Stimulated activated naive CD8-positive, alpha-beta T cell treated with anti-CD3 and anti-CD28 coated beads, Interleukin-15, Interleukin-2, amounts not matched to agents 100 ng/mL and 50 ng/mL, for 24 hours (primary cell): Measurements from ENCODE around the gene ZNF318.
"Not testable (repeated sequence)": the region's sequence is repeated elsewhere in the genome, so short reads cannot be mapped to it uniquely, and the experiment has no call there.

Experiments used
- H3K27ac Mint-ChIP-seq: one replicate; pipeline ENCODE4 v1.8.0; 2021; ENCODE audit warnings: mild to moderate bottlenecking, mixed read lengths
- H3K27me3 Mint-ChIP-seq: one replicate; pipeline ENCODE4 v1.8.0; 2021; ENCODE audit warnings: mixed read lengths
- H3K36me3 Mint-ChIP-seq: one replicate; pipeline ENCODE4 v1.8.0; 2021; ENCODE audit warnings: low read depth, mixed read lengths
- H3K4me1 Mint-ChIP-seq: one replicate; pipeline ENCODE4 v1.8.0; 2021; ENCODE audit warnings: low read depth, mixed read lengths
- H3K4me3 Mint-ChIP-seq: one replicate; pipeline ENCODE4 v1.8.0; 2021; ENCODE audit warnings: mild to moderate bottlenecking, mixed read lengths
- H3K9me3 Mint-ChIP-seq: one replicate; pipeline ENCODE4 v1.8.0; 2021; ENCODE audit warnings: mixed read lengths

Gene ZNF318

DNA sequence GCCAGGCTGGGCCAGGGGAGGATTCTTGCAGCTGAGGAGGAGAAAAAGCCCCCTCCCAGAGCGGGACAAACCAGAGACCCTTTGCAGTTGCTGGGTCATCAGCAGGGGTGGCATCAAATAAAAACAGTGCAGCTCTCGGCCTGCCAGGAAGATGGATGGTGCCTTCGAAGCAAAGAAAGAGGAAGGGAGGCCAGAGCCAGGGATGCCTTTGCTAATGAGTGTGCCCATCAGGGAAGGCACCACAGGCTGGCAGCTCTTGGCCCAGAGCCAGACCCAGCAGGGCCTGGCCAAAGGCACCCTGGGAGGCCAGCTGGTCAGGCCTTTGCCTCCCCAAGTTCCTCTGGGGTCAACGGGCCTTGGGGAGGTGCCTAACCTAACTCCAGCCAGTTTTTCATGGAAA, 26.3 kb upstream of the ZNF318 start:
- H3K9me3 Mint-ChIP-seq = no peaks in the 10 kb centered on the region
- H3K4me1 Mint-ChIP-seq = peaks cover 31% of the 10 kb centered on the region
- H3K27ac Mint-ChIP-seq = no peak overlapping the region
- H3K27me3 Mint-ChIP-seq = peaks cover 19% of the 10 kb centered on the region
- no peak overlapping the region for H3K4me3 Mint-ChIP-seq
- H3K36me3 Mint-ChIP-seq = no peaks in the 10 kb centered on the region

GRCh38 chr6:43394982-43395381, 25.5 kb upstream of the ZNF318 start:
- Mint-ChIP-seq H3K27me3 (peaks cover 25% of the 10 kb centered on the region), H3K27ac (no peak overlapping the region), H3K36me3 (no peaks in the 10 kb centered on the region), H3K9me3 (no peaks in the 10 kb centered on the region), H3K4me1 (peaks cover 38% of the 10 kb centered on the region), H3K4me3 (no peak overlapping the region)

DNA sequence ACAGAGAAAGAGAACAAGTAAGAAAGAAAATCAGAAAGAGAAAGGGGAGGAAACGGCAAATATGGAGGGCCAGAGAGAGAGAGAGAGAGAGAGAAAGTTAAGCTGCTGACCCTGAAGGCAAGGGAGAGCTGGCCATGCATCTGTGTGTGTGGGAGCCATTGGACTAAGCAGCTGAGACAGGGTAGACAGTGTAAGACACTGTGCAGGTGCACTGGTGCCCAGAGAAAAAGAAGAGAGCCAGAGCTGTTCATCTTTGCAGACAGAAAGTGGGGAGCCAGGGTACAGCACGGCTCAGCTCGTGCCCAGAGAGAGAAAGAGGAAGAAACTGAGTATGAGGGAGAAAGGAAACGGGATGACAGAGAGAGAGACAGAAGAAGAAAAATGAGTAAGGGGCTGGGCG, 24.2 kb upstream of the ZNF318 start:
- Mint-ChIP-seq H3K9me3 (no peaks in the 10 kb centered on the region), H3K27ac (no peak overlapping the region), H3K27me3 (peaks cover 32% of the 10 kb centered on the region), H3K4me1 (peaks cover 41% of the 10 kb centered on the region), H3K4me3 (peak overlapping the region; percentile 49), H3K36me3 (no peaks in the 10 kb centered on the region)

- Mint-ChIP-seq H3K4me1 (peaks cover 42% of the 10 kb centered on the region), H3K27me3 (peaks cover 32% of the 10 kb centered on the region), H3K4me3 (peak overlapping the region; percentile 49)
- H3K9me3 Mint-ChIP-seq, H3K27ac Mint-ChIP-seq, H3K36me3 Mint-ChIP-seq: not testable (repeated sequence)
These were observed 23.7 kb upstream of the ZNF318 start for GRCh38 chr6:43393133-43393532.

DNA sequence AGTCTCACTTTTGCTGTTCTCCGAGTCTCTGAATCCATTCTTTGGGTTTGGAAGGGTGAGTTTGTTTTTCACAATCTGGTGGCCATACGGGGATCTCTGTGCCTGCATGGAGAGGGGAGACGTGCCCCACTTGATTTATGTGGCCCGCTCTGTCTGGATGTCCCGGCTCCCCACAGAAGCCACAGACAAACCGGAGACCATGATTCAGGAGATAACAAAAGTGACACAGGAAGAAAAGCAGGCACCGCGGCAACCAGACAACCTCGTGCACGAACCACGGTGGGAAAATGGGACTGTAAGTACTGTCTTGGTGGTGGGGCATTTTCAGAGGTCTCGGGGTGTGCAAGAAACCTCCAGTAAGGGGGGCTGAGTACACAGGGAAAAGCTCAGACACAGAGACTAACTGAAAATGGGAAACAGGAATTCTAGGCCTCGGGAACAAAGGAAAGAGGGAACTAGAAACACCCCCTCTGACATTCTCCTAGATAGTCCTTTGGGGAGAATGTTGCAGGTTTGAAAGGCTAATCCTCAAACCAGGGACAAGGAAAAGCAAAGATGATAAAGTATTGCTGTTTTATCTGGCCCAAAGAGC, 22.1 kb upstream of the ZNF318 start:
- H3K9me3 Mint-ChIP-seq = no peaks in the 10 kb centered on the region
- H3K4me1 Mint-ChIP-seq = peaks cover 43% of the 10 kb centered on the region
- H3K27ac Mint-ChIP-seq = peak overlapping the region; percentile 74
- peaks cover 32% of the 10 kb centered on the region for H3K27me3 Mint-ChIP-seq
- peak overlapping the region; percentile 64 for H3K4me3 Mint-ChIP-seq
- H3K36me3 Mint-ChIP-seq = no peaks in the 10 kb centered on the region

DNA sequence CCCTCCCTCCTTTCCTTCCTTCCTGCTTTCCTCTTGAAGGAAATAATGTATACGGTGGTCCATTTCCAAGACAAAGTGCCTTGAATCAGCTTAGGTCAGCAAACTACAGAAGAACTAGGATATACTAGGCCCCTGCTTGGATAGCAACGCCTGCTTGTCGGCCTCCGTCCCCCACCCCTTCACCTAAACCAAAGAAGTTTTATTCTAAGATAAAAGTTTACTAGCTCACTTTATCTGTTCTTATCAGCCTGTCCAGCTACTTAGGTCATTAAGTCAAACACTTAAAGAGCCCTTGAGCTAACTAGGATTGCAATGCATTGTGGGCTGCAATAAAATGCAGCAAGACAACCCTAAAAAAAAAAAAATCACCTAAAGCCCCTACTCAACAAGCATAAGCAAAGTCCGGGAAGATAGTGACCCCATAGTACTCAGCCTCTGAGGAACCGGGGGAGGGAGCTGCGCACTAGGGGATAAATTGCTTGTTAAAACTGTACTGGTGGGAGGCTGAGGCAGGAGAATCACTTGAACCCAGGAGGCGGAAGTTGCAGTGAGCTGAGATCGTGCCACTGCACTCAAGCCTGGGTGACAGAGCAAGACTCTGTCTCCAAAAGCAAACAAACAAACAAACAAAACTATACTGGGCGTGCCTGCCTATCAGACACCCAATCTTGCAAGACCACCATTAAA, 21.4 kb upstream of the ZNF318 start:
- H3K4me1 Mint-ChIP-seq = peaks cover 47% of the 10 kb centered on the region
- peaks cover 32% of the 10 kb centered on the region for H3K27me3 Mint-ChIP-seq
- not testable (repeated sequence) for H3K27ac Mint-ChIP-seq, H3K36me3 Mint-ChIP-seq, H3K9me3 Mint-ChIP-seq
- H3K4me3 Mint-ChIP-seq = peak overlapping the region; percentile 64

DNA sequence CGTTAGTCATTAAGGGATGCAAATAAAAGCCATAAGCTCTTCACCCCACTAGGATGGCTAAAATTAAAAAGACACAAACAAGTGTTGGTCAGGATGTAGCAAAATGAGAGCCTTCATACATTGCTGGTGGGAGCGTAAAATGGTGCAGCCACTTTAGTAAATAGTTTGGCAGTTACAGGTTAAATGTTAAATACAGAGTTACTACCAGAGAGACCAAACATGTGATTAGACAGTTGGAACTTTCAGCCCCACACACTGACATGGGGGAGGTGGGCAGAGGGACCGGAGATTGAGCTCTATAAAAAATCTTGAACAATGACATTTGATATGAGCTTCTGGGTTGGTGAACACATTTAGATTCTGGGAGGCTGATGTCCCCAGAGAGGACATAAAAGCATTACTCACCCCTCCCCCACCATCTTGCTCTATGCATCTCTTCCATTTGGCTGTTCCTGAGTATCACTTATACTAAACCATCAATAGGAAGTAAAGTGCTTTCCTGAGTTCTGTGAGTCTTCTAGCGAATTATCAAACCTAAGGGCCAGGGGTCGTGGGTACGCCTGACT, 20.4 kb upstream of the ZNF318 start:
- Mint-ChIP-seq H3K27me3 (peaks cover 32% of the 10 kb centered on the region), H3K36me3 (no peaks in the 10 kb centered on the region), H3K27ac (no peak overlapping the region), H3K4me1 (peaks cover 55% of the 10 kb centered on the region), H3K4me3 (no peak overlapping the region), H3K9me3 (no peaks in the 10 kb centered on the region)

- Mint-ChIP-seq H3K9me3 (no peaks in the 10 kb centered on the region), H3K4me3 (no peak overlapping the region), H3K27ac (no peak overlapping the region), H3K4me1 (peaks cover 66% of the 10 kb centered on the region), H3K36me3 (no peaks in the 10 kb centered on the region), H3K27me3 (peaks cover 16% of the 10 kb centered on the region)
These were observed 17.0 kb upstream of the ZNF318 start for GRCh38 chr6:43386492-43386891.

DNA sequence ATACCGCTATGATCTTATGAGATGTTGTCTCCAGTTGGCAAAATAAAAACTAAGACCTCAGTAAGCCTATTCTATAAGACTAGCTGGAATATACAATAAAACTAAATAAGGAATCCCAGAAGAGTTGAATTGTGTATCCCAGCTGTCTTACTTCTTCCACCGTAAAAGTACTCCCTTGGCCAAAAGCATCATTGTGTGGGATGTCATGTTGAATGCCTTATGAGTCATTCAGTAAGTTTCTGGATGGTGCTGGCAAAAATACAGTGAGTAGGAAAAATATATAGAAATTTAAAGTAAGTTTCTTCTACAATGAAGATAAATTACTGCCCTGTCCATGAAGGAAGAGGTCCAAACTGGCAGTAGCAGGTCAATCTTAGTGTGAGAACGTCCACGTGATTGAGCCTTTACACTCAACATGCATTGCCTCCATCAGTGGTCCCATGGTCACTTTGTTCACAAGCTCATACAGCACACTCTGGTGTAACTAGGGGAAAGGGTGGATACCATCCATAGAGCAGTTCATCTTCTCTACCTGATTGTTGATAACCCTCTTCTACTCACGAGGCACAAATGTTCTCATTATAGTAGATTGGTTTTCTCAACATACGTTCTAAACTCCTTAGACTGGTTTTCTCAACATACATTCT, 13.7 kb upstream of the ZNF318 start:
- no peaks in the 10 kb centered on the region for H3K36me3 Mint-ChIP-seq
- H3K27me3 Mint-ChIP-seq = no peaks in the 10 kb centered on the region
- H3K27ac Mint-ChIP-seq = peak overlapping the region; percentile 89
- no peaks in the 10 kb centered on the region for H3K9me3 Mint-ChIP-seq
- H3K4me1 Mint-ChIP-seq = peaks cover 58% of the 10 kb centered on the region
- H3K4me3 Mint-ChIP-seq = peak overlapping the region; percentile 64

GRCh38 chr6:43380858-43381257, 11.4 kb upstream of the ZNF318 start:
- not testable (repeated sequence) for H3K27ac Mint-ChIP-seq, H3K27me3 Mint-ChIP-seq, H3K9me3 Mint-ChIP-seq, H3K4me3 Mint-ChIP-seq, H3K36me3 Mint-ChIP-seq
- peaks cover 67% of the 10 kb centered on the region for H3K4me1 Mint-ChIP-seq

- H3K4me1 Mint-ChIP-seq = peaks cover 53% of the 10 kb centered on the region
- H3K9me3 Mint-ChIP-seq = no peaks in the 10 kb centered on the region
These were observed 9.2 kb upstream of the ZNF318 start for GRCh38 chr6:43378631-43379030.

DNA sequence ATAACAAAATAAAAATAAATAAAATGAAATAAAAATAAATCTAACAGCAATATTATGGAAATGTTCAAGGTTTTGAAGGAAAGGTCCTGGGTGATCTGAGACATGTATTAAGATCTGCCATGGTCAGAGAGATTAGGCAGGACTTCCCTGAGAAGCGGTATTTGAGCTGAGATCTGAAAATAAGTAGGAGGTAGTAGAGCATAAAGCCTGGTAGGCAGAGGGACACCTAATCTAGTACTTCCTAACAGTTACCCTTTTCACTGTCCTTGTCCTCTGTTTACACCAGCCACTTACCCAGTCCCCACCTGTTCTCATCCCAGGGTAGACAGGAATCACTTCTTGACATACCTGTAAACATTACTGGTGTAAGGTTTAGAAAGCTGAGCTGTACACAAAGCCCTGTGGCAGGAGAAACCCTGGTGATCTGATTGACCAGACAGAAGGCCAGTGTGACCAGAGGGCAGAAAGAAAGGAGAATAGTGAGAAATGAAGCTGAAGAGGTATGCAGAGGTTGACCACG, 8.3 kb upstream of the ZNF318 start:
- Mint-ChIP-seq H3K4me1 (peaks cover 44% of the 10 kb centered on the region), H3K27me3 (no peaks in the 10 kb centered on the region), H3K27ac (no peak overlapping the region), H3K9me3 (no peaks in the 10 kb centered on the region), H3K36me3 (no peaks in the 10 kb centered on the region), H3K4me3 (no peak overlapping the region)

More at GRCh38 chr6:43378631-43379030, 9.2 kb upstream of the ZNF318 start:
- no peaks in the 10 kb centered on the region for H3K27me3 Mint-ChIP-seq
- no peak overlapping the region for H3K4me3 Mint-ChIP-seq
- no peak overlapping the region for H3K27ac Mint-ChIP-seq
- no peaks in the 10 kb centered on the region for H3K36me3 Mint-ChIP-seq

GRCh38 chr6:43376551-43376981, 7.1 kb upstream of the ZNF318 start:
- Mint-ChIP-seq H3K36me3 (no peaks in the 10 kb centered on the region), H3K4me3 (no peak overlapping the region), H3K9me3 (no peaks in the 10 kb centered on the region), H3K27me3 (no peaks in the 10 kb centered on the region), H3K27ac (peak overlapping the region; percentile 76), H3K4me1 (peaks cover 37% of the 10 kb centered on the region)

GRCh38 chr6:43375693-43376092, 6.2 kb upstream of the ZNF318 start:
- H3K27ac Mint-ChIP-seq = no peak overlapping the region
- H3K4me3 Mint-ChIP-seq = no peak overlapping the region
- no peaks in the 10 kb centered on the region for H3K36me3 Mint-ChIP-seq
- H3K27me3 Mint-ChIP-seq = no peaks in the 10 kb centered on the region
- no peaks in the 10 kb centered on the region for H3K9me3 Mint-ChIP-seq
- peaks cover 34% of the 10 kb centered on the region for H3K4me1 Mint-ChIP-seq

DNA sequence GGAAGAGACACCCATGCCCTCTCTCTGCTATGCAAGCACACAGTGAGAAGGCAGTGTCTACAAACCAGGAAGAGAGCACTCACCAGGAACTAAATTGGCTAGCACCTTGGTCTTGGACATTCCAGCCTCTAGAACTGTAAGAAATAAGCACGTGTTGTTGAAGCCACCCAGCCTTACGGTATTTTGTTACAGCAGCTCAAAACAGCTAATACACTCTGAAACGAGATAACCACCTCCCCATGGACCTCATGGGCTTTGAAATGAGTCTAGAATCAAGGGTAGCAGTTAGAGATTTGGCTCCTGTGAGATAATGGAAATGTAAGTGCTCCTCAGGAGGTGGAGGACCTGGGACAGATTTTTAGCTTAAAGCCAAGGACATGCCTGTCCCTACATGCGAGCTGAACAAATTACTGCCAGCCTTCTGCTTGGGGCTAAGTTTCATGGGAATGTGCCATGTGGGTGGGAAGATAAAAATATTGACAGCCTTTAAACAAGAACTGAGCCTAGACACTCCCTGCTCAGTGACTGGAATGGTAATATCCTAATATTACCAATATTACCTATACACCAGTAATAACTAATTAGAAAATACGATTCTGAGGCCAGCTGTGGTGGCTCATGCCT, 3.9 kb upstream of the ZNF318 start:
- no peaks in the 10 kb centered on the region for H3K9me3 Mint-ChIP-seq
- peaks cover 38% of the 10 kb centered on the region for H3K4me1 Mint-ChIP-seq
- H3K27ac Mint-ChIP-seq = no peak overlapping the region
- no peak overlapping the region for H3K4me3 Mint-ChIP-seq
- no peaks in the 10 kb centered on the region for H3K36me3 Mint-ChIP-seq
- H3K27me3 Mint-ChIP-seq = no peaks in the 10 kb centered on the region
